ENCODE results near the gene TLE4.

- TF ChIP-seq CTCF (IDR thresholded peaks at IDR 0.05) (no peak), POLR2A (IDR thresholded peaks at IDR 0.05) (no peak), POLR2AphosphoS5 (IDR thresholded peaks at IDR 0.05) (no peak)
Measured at GRCh38 chr9:79559495-79560181, 12.1 kb upstream of the TLE4 start.

All from breast epithelium (tissue), 3 donors.